DOHH2 (cell line): ENCODE data around the gene GINS2.

Experiments used
- H3F3A ChIP-seq: fragments of 200-600 bp; sonication (generic), shearing (Covaris generic); 2 replicates; pipeline ENCODE4 v1.6.0; 2016; ENCODE audit warnings: antibody characterized with exemption, mild to moderate bottlenecking; ENCODE audit not compliant: control insufficient read depth, insufficient read depth
- H3K27ac ChIP-seq: fragments of 200-600 bp; sonication (generic); 2 replicates; pipeline ENCODE4 v1.5.1; 2014; ENCODE audit warnings: low read depth, mild to moderate bottlenecking, low read length, moderate library complexity
- H3K27me3 ChIP-seq: fragments of 200-600 bp; sonication (generic); 2 replicates; pipeline ENCODE4 v1.6.1; 2014; ENCODE audit warnings: mild to moderate bottlenecking, low read length, mixed read lengths; ENCODE audit not compliant: control insufficient read depth
- H3K36me3 ChIP-seq: fragments of 200-600 bp; sonication (generic); 2 replicates; pipeline ENCODE4 v1.6.1; 2014; ENCODE audit warnings: mild to moderate bottlenecking, low read length, moderate library complexity, mixed read lengths; ENCODE audit not compliant: control insufficient read depth
- H3K4me1 ChIP-seq: fragments of 200-600 bp; sonication (generic); 2 replicates; pipeline ENCODE4 v1.6.1; 2014; ENCODE audit warnings: mild to moderate bottlenecking, low read length, mixed read lengths; ENCODE audit not compliant: control insufficient read depth
- H3K4me2 ChIP-seq: fragments of 200-600 bp; sonication (generic); 2 replicates; pipeline ENCODE4 v1.6.0; 2014; ENCODE audit warnings: mild to moderate bottlenecking, low read length, moderate library complexity
- H3K4me3 ChIP-seq: fragments of 200-600 bp; sonication (generic); 2 replicates; pipeline ENCODE4 v1.5.1; 2014; ENCODE audit warnings: mild to moderate bottlenecking, low read length, mixed read lengths
- H3K79me2 ChIP-seq: fragments of 200-600 bp; sonication (generic); 2 replicates; pipeline ENCODE4 v1.6.1; 2014; ENCODE audit warnings: mild to moderate bottlenecking, low read length, mixed read lengths; ENCODE audit not compliant: control insufficient read depth
- H3K9me2 ChIP-seq: fragments of 200-600 bp; sonication (generic); replicated peaks from 2 replicates; pipeline ENCODE4 v1.6.1; 2014; ENCODE audit warnings: mild to moderate bottlenecking, low read length, mixed read lengths; ENCODE audit not compliant: control insufficient read depth
- H3K9me3 ChIP-seq: fragments of 200-600 bp; sonication (generic); 2 replicates; pipeline ENCODE4 v1.6.1; 2014; ENCODE audit warnings: antibody characterized with exemption, low read length, mixed read lengths; ENCODE audit not compliant: control insufficient read depth, insufficient read depth
- H4K20me1 ChIP-seq: fragments of 200-600 bp; sonication (generic); 2 replicates; pipeline ENCODE4 v1.6.0; 2014; ENCODE audit warnings: low read depth, mild to moderate bottlenecking, antibody characterized with exemption, low read length, moderate library complexity; ENCODE audit not compliant: control insufficient read depth, insufficient read depth
- CTCF ChIP-seq: fragments of 200-600 bp; sonication (generic); IDR thresholded peaks from one replicate; pipeline ENCODE4 v1.5.1; 2014; ENCODE audit warnings: antibody characterized with exemption, mild to moderate bottlenecking, low read depth, low read length; ENCODE audit not compliant: poor library complexity, severe bottlenecking
- EZH2phosphoT487 ChIP-seq: fragments of 200-600 bp; sonication (generic); IDR thresholded peaks from 2 replicates; pipeline ENCODE4 v1.6.1; 2017; ENCODE audit warnings: borderline replicate concordance, mild to moderate bottlenecking, antibody characterized with exemption, low read length, moderate library complexity, mixed read lengths

The GINS2 gene

DNA sequence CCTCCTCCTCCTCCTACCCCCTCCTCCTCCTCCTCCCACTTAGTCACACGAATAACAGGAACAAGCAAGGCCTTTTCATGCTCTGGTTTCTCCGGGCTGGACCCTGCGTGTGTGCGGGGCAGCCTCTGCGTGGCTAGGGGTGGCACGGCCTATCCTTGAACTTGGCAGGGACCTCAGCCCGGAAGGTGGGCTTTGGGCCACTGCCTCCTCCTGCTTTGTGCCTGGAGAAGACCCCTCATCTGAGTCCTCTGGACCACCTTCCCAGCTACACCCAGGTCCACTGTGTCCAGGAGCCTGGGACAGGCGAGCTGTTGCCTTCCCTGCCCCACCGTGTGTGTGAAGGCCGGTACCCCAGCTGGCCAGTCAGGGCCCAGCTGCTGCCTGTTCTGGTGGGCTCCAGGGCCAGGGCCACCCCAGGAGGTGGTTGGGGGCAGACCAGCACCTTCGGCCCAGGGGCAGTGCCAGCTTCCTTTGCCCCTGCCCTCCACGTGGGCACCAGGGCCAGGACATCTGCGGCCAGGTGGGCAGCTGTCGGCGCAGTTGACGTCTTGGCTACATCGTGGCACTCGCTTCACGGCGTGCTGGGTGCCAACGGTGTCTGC, 35.4 kb downstream of the GINS2 start:
- Histone ChIP-seq H3K4me3 (no peak overlapping the region), H4K20me1 (no peaks in the 10 kb centered on the region)
- TF ChIP-seq CTCF: no peak
- TF ChIP-seq EZH2phosphoT487: no peak

GRCh38 chr16:85652431-85653221, 36.1 kb downstream of the GINS2 start:
- Histone ChIP-seq H3K27ac (no peak overlapping the region), H3K9me3 (no peaks in the 10 kb centered on the region), H3K79me2 (no peaks in the 10 kb centered on the region), H4K20me1 (no peaks in the 10 kb centered on the region), H3F3A (no peaks in the 10 kb centered on the region), H3K27me3 (no peaks in the 10 kb centered on the region), H3K4me3 (no peak overlapping the region), H3K4me2 (no peak overlapping the region), H3K9me2 (no peaks in the 10 kb centered on the region), H3K4me1 (peaks cover 10% of the 10 kb centered on the region), H3K36me3 (peaks cover 34% of the 10 kb centered on the region)
- TF ChIP-seq CTCF: no peak
- no peak for TF ChIP-seq EZH2phosphoT487

More for the DNA sequence above, 35.4 kb downstream of the GINS2 start:
- no peaks in the 10 kb centered on the region for H3K79me2 ChIP-seq
- no peaks in the 10 kb centered on the region for H3K9me3 ChIP-seq
- H3K4me2 ChIP-seq: no peak overlapping the region
- no peaks in the 10 kb centered on the region for H3K9me2 ChIP-seq
- no peaks in the 10 kb centered on the region for H3F3A ChIP-seq
- peaks cover 10% of the 10 kb centered on the region for H3K4me1 ChIP-seq
- H3K27ac ChIP-seq: no peak overlapping the region
- no peaks in the 10 kb centered on the region for H3K27me3 ChIP-seq
- H3K36me3 ChIP-seq: peaks cover 41% of the 10 kb centered on the region

- Histone ChIP-seq H3K27ac (no peak overlapping the region), H3K4me2 (no peak overlapping the region), H3K4me1 (peaks cover 10% of the 10 kb centered on the region)
Observed at GRCh38 chr16:85651629-85652430, 36.9 kb downstream of the GINS2 start.

More at GRCh38 chr16:85651629-85652430, 36.9 kb downstream of the GINS2 start:
- Histone ChIP-seq H3K9me2 (no peaks in the 10 kb centered on the region), H3K27me3 (no peaks in the 10 kb centered on the region), H3K36me3 (peaks cover 28% of the 10 kb centered on the region; the same call in 1 of the 2 replicates), H4K20me1 (no peaks in the 10 kb centered on the region), H3K79me2 (no peaks in the 10 kb centered on the region), H3F3A (no peaks in the 10 kb centered on the region), H3K4me3 (no peak overlapping the region), H3K9me3 (no peaks in the 10 kb centered on the region)
- no peak for TF ChIP-seq CTCF
- no peak for TF ChIP-seq EZH2phosphoT487
